Keratinocyte (primary cell): Measurements from ENCODE around the gene OTUD7B. TPM values are rescaled to one million over a fixed set of nuclear protein-coding genes. Genes with fewer than 3 reads are reported as not detected.

Experiments used
- DNase-seq: peaks from one replicate; pipeline ENCODE4 v3.0.0-alpha.2; 2011; ENCODE audit warnings: low read depth, missing footprints, low spot score
- FAIRE-seq: peaks from 2 replicates; lab custom pipeline; 2011; peaks lifted over from hg19 to GRCh38; lab: Jason Lieb, UNC
- H2AFZ ChIP-seq: 2 replicates; pipeline ENCODE4 v1.6.0; 2012; ENCODE audit warnings: low read length, control low read depth, inconsistent platforms; ENCODE audit not compliant: control insufficient read depth
- H3K27ac ChIP-seq: 2 replicates; pipeline ENCODE4 v1.5.1; 2011; ENCODE audit warnings: low read length; ENCODE audit not compliant: control insufficient read depth, insufficient read depth
- H3K27me3 ChIP-seq: 3 replicates; pipeline ENCODE4 v1.6.0; 2011; ENCODE audit warnings: low read length; ENCODE audit not compliant: control insufficient read depth, insufficient read depth; ENCODE audit errors: extremely low read depth
- H3K36me3 ChIP-seq, 2 experiments: 2 replicates in 1 of 2; 3 replicates in 1 of 2; pipeline ENCODE4 v1.5.1; 2011; ENCODE audit warnings: low read length in 2 of 2, mild to moderate bottlenecking in 1 of 2; ENCODE audit not compliant: control insufficient read depth in 2 of 2, insufficient read depth in 2 of 2; ENCODE audit errors: extremely low read depth in 1 of 2
- H3K4me1 ChIP-seq: 3 replicates; pipeline ENCODE4 v1.5.1; 2011; ENCODE audit warnings: low read length; ENCODE audit not compliant: control insufficient read depth, insufficient read depth; ENCODE audit errors: extremely low read depth
- H3K4me2 ChIP-seq: 3 replicates; pipeline ENCODE4 v1.6.0; 2011; ENCODE audit warnings: low read depth, low read length; ENCODE audit not compliant: control insufficient read depth, insufficient read depth; ENCODE audit errors: extremely low read depth
- H3K4me3 ChIP-seq, 3 experiments: fragments of 200-600 bp in 1 of 3; sonication (generic) in 1 of 3; 2 replicates in 2 of 3; 3 replicates in 1 of 3; pipeline ENCODE4 v1.5.1; 2011 to 2016; ENCODE audit warnings: low read length in 3 of 3, mild to moderate bottlenecking in 3 of 3, control low read depth in 2 of 3, inconsistent platforms in 1 of 3, low read depth in 1 of 3, mixed read lengths in 1 of 3, mixed run types in 1 of 3, moderate library complexity in 1 of 3; ENCODE audit not compliant: control insufficient read depth in 2 of 3, insufficient read depth in 2 of 3; ENCODE audit errors: extremely low read depth in 1 of 3
- H3K79me2 ChIP-seq: 2 replicates; pipeline ENCODE4 v1.6.0; 2012; ENCODE audit warnings: low read length; ENCODE audit not compliant: control insufficient read depth, insufficient read depth
- H3K9ac ChIP-seq: 3 replicates; pipeline ENCODE4 v1.6.0; 2011; ENCODE audit warnings: low read length; ENCODE audit not compliant: control insufficient read depth, insufficient read depth; ENCODE audit errors: extremely low read depth
- H3K9me1 ChIP-seq: 3 replicates; pipeline ENCODE4 v1.6.0; 2011; ENCODE audit warnings: low read length; ENCODE audit not compliant: control insufficient read depth, insufficient read depth; ENCODE audit errors: extremely low read depth
- H3K9me3 ChIP-seq: 2 replicates; pipeline ENCODE4 v1.5.1; 2012; ENCODE audit warnings: low read depth, low read length; ENCODE audit not compliant: control insufficient read depth
- H4K20me1 ChIP-seq: 3 replicates; pipeline ENCODE4 v1.6.0; 2011; ENCODE audit warnings: low read length; ENCODE audit not compliant: control insufficient read depth, insufficient read depth; ENCODE audit errors: extremely low read depth
- CTCF ChIP-seq, 3 experiments: IDR thresholded peaks in 1 of 3; conservative IDR thresholded peaks in 1 of 3; optimal IDR thresholded peaks in 1 of 3; 2 replicates in 2 of 3; 3 replicates in 1 of 3; pipeline versions ENCODE3 to v1.5.1; 2011; ENCODE audit warnings: low read length in 3 of 3, mild to moderate bottlenecking in 3 of 3, moderate library complexity in 2 of 3, control low read depth in 1 of 3, inconsistent platforms in 1 of 3; ENCODE audit not compliant: insufficient read depth in 2 of 3; ENCODE audit errors: extremely low read depth in 1 of 3
- EZH2 ChIP-seq: IDR thresholded peaks from one replicate; pipeline ENCODE4 v1.6.1; 2012; ENCODE audit warnings: inconsistent platforms, mild to moderate bottlenecking, low read length, moderate library complexity
- dilution Hi-C: fragments of 300-500 bp; cut with MboI; formaldehyde crosslinking; loops from one replicate; pipeline ENCODE4 v1.7.0; 2020; ENCODE audit warnings: low sequenced_read_pairs; ENCODE audit not compliant: extremely low pct_ligation_motif_present
- polyA plus RNA-seq, 5 experiments: library from polyadenylated mRNA; depleted of rRNA in 3 of 5; stranded (reverse) in 3 of 5; stranded (forward) in 1 of 5; unstranded in 1 of 5; fragments of >200 nt; gene quantifications; 1 replicate in 1 of 5; 2 replicates in 3 of 5; 3 replicates in 1 of 5; pipeline versions ENCODE4 v1.2.1 to v1.2.3, GENCODE V29; 2011 to 2012; ENCODE audit warnings: missing spikeins in 2 of 5, low read depth in 1 of 5, low replicate concordance in 1 of 5

The OTUD7B gene
- polyA plus RNA-seq, 1 donor (not counting 4 experiments of a cell fraction or from before 2014, with no cell fraction given): 8.7 TPM

DNA sequence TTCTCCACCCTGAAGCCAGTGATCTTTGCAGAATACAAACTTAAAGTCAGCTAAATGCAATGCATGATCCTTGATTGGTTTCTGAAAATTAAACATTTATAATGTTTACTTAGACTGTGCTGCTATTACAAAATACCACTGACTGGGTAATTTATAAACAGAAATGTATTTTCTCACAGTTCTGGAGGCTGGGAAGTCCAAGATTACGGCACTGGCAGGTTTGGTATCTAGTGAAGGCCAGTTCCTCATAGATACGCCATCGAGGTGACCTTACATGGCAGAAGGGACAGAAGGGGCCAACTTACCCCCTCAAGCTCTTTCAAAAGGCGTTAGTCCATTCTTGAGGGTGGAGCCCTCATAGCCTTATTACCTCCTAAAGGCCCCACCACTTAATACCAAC, 114.0 kb downstream of the OTUD7B start:
- Histone ChIP-seq H3K36me3 (no peaks in the 10 kb centered on the region), H3K79me2 (no peaks in the 10 kb centered on the region), H3K27me3 (no peaks in the 10 kb centered on the region), H3K4me1 (peaks cover 9% of the 10 kb centered on the region), H3K4me3 (no peak overlapping the region), H4K20me1 (no peaks in the 10 kb centered on the region), H3K9ac (no peak overlapping the region), H3K4me2 (no peak overlapping the region), H2AFZ (no peak overlapping the region), H3K27ac (no peak overlapping the region), H3K9me1 (no peaks in the 10 kb centered on the region), H3K9me3 (no peaks in the 10 kb centered on the region)
- dilution Hi-C loops: no loop called here
- DNase-seq: no peak
- no peak for TF ChIP-seq CTCF (optimal IDR thresholded peaks at IDR 0.05 in 1 of 3, IDR thresholded peaks at IDR 0.05 in 1 of 3, conservative IDR thresholded peaks at IDR 0.05 in 1 of 3; ENCODE audit: extremely low read depth in 1 of 3, insufficient read depth in 2 of 3, low read length in 3 of 3)
- TF ChIP-seq EZH2: no peak
- no peak for FAIRE-seq

DNA sequence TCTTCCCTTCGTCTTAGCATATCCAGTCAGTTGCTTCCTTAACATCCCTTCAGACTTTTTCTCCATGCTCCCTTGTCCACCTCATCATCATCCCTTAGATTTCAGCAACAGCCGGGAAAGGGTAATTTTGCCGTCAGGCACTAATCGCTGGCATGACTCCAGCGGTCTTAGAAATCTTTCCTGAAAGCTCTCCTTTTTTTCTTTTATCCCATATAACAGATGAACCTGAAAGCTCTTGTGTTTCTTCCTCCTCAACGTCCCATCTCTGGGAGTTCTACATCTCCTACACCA, 121.6 kb downstream of the OTUD7B start:
- Histone ChIP-seq H3K9ac (peak overlapping the region; percentile 92), H3K27ac (peak overlapping the region; percentile 98), H3K79me2 (no peaks in the 10 kb centered on the region), H3K36me3 (no peaks in the 10 kb centered on the region), H3K4me2 (peak overlapping the region; percentile 100), H3K9me1 (no peaks in the 10 kb centered on the region), H4K20me1 (no peaks in the 10 kb centered on the region), H3K9me3 (no peaks in the 10 kb centered on the region), H3K27me3 (no peaks in the 10 kb centered on the region), H3K4me1 (peaks cover 20% of the 10 kb centered on the region), H3K4me3 (peak overlapping the region; percentile 53 to 88 (median 61)), H2AFZ (peak overlapping the region; percentile 94)
- DNase-seq (no peak), FAIRE-seq (no peak)
- TF ChIP-seq CTCF (optimal IDR thresholded peaks at IDR 0.05 in 1 of 3, IDR thresholded peaks at IDR 0.05 in 1 of 3, conservative IDR thresholded peaks at IDR 0.05 in 1 of 3; ENCODE audit: extremely low read depth in 1 of 3, insufficient read depth in 2 of 3, low read length in 3 of 3) (no peak), EZH2 (no peak)
- dilution Hi-C loops: no loop called here
